ENCODE measurements around the gene TMEM271.

The TMEM271 gene, protein sequence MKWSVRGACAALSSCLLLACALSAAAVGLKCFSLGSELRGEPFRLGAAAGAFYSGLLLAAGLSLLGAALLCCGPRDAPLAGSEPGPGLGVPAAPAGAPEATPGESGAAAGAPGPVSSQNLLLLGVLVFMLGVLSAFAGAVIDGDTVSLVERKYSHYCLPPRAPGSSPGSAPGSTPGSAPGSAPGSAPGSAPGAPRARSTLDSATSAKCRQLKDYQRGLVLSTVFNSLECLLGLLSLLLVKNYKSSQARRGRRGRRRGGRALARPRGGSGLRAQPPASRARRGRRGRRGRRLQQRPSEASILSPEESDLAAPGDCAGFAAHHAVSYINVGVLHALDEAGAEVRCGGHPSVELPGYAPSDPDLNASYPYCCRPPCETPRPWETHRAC

DNA sequence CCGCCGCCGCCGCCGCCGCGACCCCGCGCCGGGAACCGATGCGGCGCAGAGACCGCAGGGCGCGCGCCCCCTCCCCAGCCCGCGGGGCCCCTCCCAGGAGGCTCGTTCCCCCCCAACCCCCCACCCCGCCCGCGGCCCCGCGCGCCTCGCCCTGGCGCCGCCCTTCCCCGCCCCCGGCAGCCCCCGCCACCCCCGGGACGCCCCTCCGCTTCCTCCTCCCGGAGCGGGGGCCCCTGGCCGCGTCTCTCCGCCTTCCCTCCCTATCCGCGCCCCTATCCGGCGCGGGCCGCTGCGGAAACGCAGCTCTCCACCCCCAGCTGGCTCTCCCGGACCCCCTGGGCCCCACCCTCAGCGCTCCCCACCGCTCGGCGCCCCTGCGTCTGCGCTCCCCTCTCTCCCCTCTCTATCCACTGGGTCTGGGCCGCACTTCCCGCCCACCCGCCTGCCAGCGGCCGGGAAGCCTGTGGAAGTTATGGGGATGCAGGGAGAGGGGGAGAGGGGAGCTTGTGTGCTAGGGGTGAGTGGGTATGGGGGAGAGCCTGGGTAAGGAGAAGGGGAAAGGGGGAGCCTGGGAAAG, at the start of gene TMEM271:
TSS of gene TMEM271 (minus strand) at position 51 of the 577 bp plus-strand sequence. CDS start 233 bp downstream, outside the sequence.
- DNase-seq (ENCODE audit: low read depth), result no peak

DNA sequence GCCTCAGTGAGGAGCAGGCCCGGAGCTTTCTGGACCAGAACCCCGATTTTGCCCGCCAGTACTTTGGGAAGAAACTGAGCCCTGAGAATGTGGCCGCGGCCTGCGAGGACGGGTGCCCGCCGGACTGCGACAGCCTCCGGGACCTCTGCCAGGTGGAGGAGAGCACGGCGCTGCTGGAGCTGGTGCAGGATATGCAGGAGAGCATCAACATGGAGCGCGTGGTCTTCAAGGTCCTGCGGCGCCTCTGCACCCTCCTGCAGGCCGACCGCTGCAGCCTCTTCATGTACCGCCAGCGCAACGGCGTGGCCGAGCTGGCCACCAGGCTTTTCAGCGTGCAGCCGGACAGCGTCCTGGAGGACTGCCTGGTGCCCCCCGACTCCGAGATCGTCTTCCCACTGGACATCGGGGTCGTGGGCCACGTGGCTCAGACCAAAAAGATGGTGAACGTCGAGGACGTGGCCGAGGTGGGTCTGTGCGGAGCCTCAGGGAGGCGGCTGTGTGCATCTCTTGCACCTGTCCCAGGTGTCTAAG, 49.6 kb upstream of the TMEM271 start:
- no peak for DNase-seq (ENCODE audit: low read depth)

DNA sequence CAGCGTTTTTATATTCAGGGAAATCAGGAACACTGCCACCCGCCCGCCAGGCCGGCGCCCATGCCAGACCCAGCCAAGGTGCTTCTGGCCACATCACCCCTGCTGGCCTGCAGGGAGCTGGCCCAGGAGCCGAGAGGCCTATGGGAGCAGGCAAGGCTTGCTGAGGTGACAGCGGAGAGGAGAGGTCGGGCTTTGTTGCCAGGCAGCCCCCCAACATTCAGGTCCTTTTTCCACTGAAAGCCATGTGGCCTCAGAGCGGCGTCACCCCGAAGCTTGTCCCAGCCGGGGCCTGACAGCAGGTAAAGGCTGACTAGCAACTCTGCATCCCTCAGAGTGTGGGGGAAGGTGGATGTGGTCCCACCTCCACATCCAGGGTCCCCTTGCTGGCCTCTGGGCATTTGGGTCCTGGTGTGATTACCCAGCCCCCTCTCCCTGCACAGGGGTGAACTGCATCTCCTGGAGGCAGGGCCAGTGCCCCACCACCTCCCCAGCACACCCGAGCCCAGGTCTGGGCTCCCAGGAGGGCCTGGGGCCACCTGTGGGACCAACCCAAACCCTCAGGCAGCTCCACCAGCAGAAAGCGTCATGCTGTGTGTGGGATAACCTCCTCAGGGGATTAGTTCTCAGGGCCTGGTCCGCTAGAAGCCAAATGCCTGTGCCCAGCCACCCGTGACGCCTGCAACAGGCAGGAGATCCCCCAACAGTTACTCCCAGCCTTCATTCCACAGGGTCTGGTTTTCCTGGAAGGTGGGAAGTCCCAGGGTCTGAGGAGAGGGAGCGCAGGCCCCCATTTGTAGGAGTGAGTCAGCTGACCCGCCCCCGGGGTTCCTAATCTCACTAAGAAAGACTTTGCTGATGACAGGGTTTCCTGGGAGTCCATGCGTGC, 48.9 kb upstream of the TMEM271 start, which contains the start of gene PDE6B:
TSS of gene PDE6B (plus strand) at position 869 of the 886 bp plus-strand sequence. CDS start 54 bp downstream, outside the sequence.
- no peak for DNase-seq (ENCODE audit: low read depth)

DNA sequence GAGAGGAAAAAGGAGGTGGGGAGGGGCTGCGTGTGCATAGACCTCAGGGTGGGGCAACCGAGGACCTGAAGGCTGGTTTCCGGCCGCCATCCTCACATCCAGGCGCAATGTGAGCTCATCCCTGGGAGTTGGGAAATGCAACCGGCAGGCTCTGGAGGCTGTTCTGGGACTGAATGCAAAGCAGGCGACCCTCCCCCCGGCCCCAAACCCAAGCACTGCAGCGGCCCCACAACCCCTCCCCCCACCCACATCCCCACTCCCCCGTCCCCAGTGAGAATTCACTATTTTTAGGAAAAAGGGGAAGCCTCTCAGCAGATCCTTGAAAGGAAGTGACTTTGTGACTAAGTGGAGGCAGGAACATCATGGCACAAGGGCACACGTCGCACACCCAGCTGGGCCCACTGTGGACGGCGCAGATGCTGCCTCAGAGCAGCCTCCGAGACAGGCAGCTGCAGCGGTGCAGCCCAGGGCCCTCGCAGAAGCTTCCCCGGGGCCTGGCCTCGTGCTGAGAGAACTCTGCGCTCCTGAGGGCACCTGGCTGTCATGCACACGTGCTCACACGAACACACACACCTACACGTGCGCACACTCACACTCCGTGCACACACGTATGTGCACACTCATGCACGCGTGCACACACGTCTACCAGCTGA, 47.9 kb upstream of the TMEM271 start:
- no peak for DNase-seq (ENCODE audit: low read depth)

DNA sequence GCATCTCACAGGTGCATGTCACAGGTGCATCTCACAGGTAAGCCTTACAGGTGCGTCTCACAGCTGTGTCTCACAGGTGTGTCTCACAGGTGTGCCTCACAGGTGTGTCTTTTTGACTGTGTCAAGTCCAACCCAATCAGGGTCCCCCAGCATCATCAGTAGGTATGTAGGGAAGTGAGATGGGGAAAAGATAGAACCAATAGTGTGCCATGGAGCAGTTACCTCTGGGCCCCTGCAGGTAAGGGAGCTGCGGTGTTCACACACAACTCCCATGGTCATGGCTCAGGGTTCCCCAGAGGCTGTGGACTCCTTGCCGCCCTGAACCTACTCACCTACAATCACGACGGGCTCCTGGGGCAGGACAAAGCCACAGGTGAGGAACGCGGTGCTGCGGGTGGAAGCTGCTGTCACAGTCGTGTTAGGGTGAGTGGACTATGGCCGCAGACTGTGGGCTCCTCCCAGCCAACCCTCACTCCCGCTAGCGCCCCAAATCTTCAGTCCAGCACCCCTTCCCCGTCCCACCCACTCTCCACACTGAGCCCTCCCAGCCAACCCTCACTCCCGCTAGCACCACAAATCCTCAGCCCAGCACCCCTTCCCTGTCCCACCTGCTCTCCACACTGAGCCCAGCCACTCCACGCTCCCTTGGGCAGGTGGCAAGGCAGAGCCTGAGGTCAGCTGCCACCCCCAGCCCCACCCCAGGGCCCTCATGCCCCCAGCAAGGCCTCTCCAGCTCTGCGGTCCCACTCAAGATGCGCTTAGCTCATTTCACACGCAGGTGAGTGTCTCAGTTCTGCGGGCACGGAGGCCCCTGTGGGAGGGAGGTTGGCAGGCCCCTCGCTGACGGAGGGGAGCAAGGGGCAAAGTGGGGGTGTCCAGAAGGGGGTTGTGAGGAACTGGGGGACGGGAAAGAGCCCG, 47.2 kb upstream of the TMEM271 start:
- no peak for DNase-seq (ENCODE audit: low read depth)

DNA sequence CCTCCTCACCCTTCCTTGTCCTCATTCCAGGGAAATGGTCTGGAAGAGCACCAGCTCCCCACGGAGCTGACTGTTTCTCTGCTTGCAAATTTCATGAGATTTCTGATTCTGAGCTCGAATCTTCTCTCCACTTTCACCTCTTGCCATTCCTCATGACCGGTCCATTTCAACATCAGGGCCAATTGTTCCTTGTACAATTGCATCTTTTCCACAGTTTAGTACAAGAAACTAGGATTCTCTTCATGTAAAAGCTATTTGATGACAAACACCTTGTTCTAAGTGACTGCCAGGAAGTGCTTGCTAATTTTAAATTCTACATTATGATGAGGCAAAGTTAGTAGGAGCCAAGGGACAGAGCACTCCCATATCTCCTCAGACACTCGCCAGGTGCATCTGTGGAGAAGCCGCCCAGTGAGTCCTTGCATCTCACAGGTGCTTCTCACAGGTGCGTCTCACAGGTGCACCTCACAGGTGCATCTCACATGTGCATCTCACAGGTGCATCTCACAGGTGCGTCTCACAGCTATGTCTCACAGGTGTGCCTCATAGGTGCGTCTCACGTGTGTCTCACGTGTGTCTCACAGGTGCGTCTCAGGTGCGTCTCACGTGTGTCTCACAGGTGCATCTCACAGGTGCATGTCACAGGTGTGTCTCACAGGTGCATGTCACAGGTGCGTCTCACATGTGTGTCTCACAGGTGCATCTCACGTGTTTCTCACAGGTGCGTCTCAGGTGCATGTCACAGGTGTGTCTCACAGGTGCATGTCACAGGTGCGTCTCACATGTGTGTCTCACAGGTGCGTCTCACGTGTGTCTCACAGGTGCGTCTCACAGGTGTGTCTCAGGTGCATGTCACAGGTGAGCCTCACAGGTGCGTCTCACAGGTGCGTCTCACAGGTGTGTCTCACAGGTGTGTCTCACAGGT, 46.2 kb upstream of the TMEM271 start:
- DNase-seq (ENCODE audit: low read depth), result peak; percentile 31

DNA sequence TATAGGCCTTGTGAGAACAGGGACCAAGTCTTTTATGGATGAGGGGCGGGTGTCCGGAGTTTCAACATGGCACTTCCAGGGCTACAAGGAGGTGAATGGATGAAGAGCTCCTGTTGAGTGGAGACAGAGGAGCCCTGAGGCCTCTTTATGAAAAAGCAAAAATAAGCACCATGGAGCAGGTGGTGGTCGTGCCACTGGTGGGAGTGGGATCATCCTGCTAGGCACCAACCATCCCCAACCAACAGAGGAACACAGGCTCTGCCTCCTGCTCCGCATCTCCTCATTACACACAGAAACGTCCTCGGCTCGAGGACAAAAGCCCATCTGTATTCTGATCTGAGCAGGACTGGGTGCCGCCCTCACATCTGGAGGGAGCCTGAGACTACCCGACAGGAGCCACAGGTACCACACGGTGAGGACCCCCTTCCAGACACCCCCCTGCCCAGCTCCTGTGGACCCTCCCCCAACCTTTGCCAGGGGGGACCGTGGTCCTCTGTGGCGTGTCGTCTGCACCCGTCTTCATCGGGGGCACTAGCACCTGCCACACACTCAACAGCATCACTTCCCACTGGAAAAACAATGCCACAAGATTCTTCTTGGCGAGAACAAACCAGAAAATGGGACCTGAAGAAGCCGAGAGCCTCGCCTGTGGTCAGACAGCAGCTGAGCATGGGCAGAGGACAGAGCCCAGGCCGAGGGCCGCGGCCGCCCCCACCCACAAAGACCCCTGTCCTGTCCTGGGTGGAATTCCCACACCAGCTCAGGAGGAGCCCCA, 45.4 kb upstream of the TMEM271 start:
- no peak for DNase-seq (ENCODE audit: low read depth)

DNA sequence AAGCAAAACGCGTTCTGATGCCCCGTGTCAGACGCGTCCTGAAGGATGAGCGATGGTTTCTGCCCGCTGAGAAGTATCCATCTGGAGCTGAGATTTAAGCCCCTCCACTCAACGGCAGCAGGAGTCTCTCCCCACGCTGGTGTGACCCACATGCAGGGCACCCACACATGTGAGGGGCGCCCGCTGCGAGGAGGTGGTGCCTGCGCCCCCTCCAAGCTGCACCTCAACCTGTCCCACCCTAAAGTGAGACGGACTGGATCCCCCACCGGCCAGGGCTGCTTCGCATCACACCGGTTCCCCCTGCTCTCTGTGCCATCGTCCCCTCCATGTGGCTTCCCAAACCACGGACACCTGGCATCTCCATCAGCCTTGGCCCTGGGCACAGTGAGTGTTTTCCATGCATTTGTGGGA, 44.8 kb upstream of the TMEM271 start:
- no peak for DNase-seq (ENCODE audit: low read depth)

DNA sequence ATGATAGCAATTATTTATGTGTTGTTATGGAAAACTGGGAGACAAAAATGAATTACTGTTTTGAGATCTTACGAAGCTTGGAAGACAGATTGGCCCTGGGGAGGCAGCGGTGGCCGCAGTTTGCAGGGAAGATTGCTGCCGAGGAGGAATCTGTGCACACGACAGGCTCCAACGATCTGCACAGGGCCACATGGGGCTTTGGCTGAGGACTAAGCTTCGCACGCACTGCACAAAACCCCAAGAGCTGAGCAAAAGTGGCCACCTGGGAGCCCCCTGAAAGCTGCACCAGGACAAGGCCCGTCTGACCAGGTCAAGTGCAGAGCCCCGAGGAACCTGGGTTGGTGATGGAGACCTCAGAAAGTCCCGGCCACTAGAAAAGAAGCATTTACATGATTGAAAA, 44.1 kb upstream of the TMEM271 start:
- DNase-seq (ENCODE audit: low read depth), result no peak

DNA sequence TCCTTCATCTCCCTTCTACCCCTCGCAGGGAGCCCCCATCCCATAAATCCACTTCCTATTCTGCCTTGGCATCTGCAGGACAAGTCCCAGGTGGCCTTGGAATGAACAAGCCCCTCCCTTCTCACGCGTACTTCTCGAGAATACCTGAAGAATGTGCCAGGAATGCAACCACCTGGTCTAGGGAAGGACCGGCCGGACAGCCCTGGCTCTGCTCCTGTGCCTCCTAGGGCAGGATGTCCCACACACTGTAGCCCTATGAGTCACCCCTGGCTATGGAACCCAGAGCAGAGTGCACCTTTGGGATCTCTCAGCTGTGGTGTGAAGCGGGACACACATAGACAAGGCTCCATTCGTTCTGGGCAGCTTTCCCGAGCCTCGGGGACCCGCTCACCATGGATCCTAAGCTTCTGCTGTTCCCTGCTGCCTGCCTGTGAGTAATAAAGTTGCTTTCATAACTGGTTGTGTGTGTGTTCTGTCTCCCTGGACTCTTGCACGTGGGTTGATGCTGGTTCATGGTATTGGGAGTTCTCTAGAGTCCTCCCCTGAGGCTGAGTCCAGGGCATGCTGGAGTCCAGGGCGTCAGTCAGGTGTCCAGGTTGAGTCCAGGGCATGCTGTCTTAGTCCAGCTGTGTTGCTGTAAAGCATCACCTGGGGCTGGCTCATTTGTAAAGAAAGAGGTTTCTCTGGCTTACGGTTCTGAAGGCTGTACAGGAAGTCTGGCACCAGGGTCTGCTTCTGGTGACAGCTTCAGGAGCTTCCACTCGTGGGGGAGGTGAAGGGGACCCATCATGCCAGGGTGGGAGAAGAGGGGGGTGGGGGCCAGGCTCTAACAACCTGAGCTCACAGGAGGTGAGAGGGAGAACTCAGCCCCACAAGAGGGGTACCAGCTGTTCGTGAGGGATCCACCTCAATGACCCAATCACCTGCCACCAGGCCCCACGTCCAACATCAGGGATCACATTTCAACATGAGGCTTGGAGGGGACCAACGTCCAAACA, 41.8 kb upstream of the TMEM271 start:
- DNase-seq (ENCODE audit: low read depth), result no peak

DNA sequence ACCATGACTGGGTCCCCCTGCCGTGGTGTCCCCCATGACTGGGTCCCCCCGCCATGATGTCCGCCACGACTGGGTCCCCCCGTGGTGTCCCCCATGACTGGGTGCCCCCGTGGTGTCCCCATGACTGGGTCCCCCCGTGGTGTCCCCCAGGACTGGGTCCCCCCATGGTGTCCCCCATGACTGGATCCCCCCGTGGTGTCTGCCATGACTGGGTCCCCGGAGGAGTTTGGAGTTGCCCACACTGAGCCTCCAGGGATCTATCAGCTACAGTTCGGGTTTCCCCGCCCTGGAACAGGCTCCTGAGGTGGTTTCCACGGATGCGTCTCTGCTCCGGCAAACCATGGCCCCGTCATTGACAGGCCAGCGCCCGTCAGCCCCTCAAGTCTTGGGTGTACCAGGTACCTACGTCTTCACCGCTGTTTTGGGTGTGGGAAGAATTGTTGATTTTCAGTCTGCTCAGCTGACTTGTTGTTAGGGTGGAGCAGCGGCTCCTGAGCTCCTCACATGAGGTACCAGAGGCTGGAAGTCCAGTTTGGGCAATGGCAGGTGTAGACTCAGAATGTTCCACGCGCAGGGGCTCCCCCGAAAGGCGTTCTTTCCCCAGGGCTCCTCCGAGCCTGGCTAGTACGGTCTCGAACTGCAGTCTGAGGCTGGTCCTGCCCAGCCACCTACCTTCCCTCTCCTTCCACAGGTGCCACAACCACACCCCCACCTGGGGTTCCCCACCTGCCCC, 41.0 kb upstream of the TMEM271 start:
- DNase-seq (ENCODE audit: low read depth), result no peak

DNA sequence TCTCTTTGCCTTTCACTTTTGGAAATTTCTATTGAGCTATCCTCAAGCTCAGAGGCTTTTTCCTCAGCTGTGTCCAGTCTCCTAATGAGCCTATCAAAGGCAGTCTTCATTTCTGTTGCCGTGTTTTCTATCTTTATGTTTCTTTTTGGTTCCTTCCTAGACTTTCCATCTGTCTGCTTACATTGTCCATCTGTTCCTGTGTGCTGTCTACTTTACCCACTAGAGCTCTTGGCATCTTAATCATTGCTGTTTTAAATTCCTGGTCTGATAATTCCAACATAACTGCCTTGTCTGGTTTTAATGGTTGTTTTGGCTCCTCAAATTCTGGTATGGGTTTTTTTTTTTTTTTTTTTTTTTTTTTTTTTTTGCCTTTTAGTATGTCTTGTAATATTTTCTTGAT, 40.0 kb upstream of the TMEM271 start:
- DNase-seq (ENCODE audit: low read depth), result no peak

DNA sequence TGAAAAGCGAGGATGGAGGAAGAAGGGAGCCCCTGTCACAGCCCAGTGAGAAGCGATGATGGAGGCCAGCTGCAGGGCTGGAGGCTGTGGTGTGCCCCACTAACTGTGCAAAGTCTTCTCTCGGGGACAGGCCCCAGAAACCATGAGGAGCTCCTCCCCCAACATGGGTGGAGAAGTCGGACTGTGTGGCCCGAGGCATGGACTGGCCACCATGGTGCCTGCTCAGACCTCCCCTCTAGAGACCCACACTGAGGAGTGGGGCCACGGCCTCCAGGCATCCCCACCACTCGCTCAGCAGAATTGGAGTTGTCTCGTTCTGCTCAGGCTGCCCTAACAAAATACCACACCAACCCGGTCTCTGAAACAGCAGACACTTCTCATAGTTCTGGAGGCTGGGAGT, 37.0 kb upstream of the TMEM271 start:
- no peak for DNase-seq (ENCODE audit: low read depth)

DNA sequence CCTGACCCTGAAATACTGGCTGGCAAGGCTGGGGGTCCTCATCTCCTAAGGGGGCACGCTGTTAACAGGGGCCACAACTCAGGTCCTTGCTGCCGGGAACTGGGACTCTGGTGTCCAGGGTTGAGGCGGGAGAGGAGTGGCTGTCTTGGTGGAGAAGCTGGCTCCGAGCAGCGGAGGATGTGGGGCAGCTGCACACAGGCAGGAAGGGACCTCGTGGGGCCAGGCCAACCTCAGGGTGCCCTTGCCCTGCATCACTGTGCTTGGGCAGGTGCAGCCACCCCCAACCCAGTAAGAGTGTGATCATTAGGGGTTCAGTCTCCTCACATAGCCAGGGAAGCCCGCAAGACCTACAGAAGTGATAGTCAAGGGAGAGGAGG, 36.6 kb upstream of the TMEM271 start:
- no peak for DNase-seq (ENCODE audit: low read depth)

DNA sequence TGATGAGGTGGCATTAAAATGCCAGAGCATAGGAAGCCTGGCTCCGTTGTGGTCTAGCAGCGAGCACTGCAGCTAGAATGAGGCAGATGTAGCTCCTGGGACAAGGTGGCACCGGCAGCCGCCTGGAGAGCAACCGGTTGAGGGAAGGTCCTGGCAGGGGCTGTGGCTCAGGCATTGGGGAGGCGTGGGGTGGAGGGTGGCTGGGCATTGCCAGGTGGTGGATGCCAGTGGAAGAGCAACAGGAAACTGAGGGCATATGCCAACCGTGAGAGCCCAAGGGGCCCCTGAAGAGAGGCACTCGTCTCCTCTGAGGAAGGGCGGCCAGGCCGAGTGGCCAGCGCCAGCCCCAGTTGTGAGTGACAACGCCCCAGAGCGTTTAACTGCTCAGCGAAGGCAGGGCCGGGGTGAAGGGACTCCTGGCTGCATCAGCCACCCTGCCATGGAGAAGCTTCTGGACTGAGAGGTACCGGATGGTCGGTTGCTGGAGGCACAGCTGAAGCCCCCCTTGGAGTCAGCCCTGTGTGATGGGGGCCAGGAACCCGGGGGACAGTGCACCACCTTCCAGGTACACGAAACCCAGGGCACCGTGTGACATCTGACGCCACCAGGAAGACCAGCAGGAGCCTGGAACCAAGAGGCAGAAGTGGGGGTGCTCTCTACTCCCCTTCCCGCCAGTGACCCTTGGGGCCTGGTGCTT, 36.1 kb upstream of the TMEM271 start:
- DNase-seq (ENCODE audit: low read depth), result no peak

All from ELR (cell line).